AG10803 (cell line): ENCODE data around the gene STYK1.

ENCODE experiments used
- DNase-seq: peaks from one replicate; pipeline ENCODE4 v3.0.0; 2010; ENCODE audit warnings: low read depth
- H3K4me3 ChIP-seq: 2 replicates; pipeline ENCODE4 v1.5.1; 2011; ENCODE audit warnings: mild to moderate bottlenecking, low read length, control low read depth
- CTCF ChIP-seq: conservative IDR thresholded peaks from 2 replicates; pipeline ENCODE4 v1.5.1; 2011; ENCODE audit warnings: mild to moderate bottlenecking, low read length, control low read depth, inconsistent platforms

Gene STYK1

GRCh38 chr12:10641735-10642500, 31.9 kb downstream of the STYK1 start:
- no peak overlapping the region for H3K4me3 ChIP-seq
- DNase-seq: peak; percentile 54
- TF ChIP-seq CTCF: no peak

- DNase-seq: no peak
- H3K4me3 ChIP-seq: no peak overlapping the region
- no peak for TF ChIP-seq CTCF
These were observed 35.1 kb downstream of the STYK1 start for GRCh38 chr12:10638728-10639127.

- no peak for TF ChIP-seq CTCF
- DNase-seq: no peak
These were observed 37.2 kb downstream of the STYK1 start for GRCh38 chr12:10636611-10637010.

GRCh38 chr12:10636124-10636523, 37.7 kb downstream of the STYK1 start:
- DNase-seq: no peak
- no peak for TF ChIP-seq CTCF
- H3K4me3 ChIP-seq: no peak overlapping the region

More at GRCh38 chr12:10636611-10637010, 37.2 kb downstream of the STYK1 start:
- no peak overlapping the region for H3K4me3 ChIP-seq

- TF ChIP-seq CTCF: no peak
- DNase-seq: no peak
- H3K4me3 ChIP-seq: no peak overlapping the region
These were observed 38.5 kb downstream of the STYK1 start for GRCh38 chr12:10635306-10635705.

- DNase-seq: peak; percentile 94
- H3K4me3 ChIP-seq: no peak overlapping the region
- no peak for TF ChIP-seq CTCF
These were observed 39.4 kb downstream of the STYK1 start for GRCh38 chr12:10634427-10634826.

GRCh38 chr12:10633541-10633940, 40.3 kb downstream of the STYK1 start:
- DNase-seq: no peak
- no peak overlapping the region for H3K4me3 ChIP-seq
- TF ChIP-seq CTCF: no peak
